Measurements from ENCODE around the gene DUSP22. TPM values are rescaled to one million over a fixed set of nuclear protein-coding genes. Genes with fewer than 3 reads are reported as not detected.

Gene DUSP22
- total RNA-seq, 1 experiment from 2014 or later: 25.0 TPM

GRCh38 chr6:287489-287860, 4.8 kb upstream of the DUSP22 start:
- no peak overlapping the region for H2BK20ac ChIP-seq (ENCODE audit: low read depth, low read length, poor library complexity, severe bottlenecking)
- no peak overlapping the region for H2BK5ac ChIP-seq (ENCODE audit: insufficient read length, low read length)
- H3K23me2 ChIP-seq (ENCODE audit: insufficient read length, low read depth, low read length, poor library complexity, severe bottlenecking): no peaks in the 10 kb centered on the region
- no peaks in the 10 kb centered on the region; a peak in 2 of 7 replicates for H3K36me3 Mint-ChIP-seq (ENCODE audit: insufficient read depth in 1 of 3, low read depth in 3 of 3)
- H3K27me3 ChIP-seq (ENCODE audit: insufficient read depth, low read length): no peaks in the 10 kb centered on the region
- H3K56ac ChIP-seq (ENCODE audit: insufficient read length, low read depth, low read length): no peak overlapping the region
- H4K8ac ChIP-seq (replicated peaks; ENCODE audit: insufficient read length, low read depth, low read length): no peak overlapping the region
- no peak for DNase-seq
- H4K91ac ChIP-seq (ENCODE audit: insufficient read length, low read depth, low read length): no peak overlapping the region
- no peak overlapping the region for H3T11ph ChIP-seq (ENCODE audit: low read length)
- H3K79me1 ChIP-seq (ENCODE audit: insufficient read depth, low read depth, low read length, poor library complexity, severe bottlenecking): no peaks in the 10 kb centered on the region
- no peaks in the 10 kb centered on the region for H4K20me1 ChIP-seq (ENCODE audit: control insufficient read depth, insufficient read depth, insufficient read length)
- H3K4me3 Mint-ChIP-seq: no peak overlapping the region
- no CpG with 5 or more reads among the region's 3 CpGs for WGBS (ENCODE audit: extremely low coverage, insufficient read length, low lambda C conversion rate)
- H2AFZ ChIP-seq (ENCODE audit: low read length): no peak overlapping the region
- peaks cover 19% of the 10 kb centered on the region for H3K27me3 Mint-ChIP-seq (ENCODE audit: low read depth)
- no peak overlapping the region for H3K27ac ChIP-seq (ENCODE audit: insufficient read length, low read depth, low read length)
- H2BK15ac ChIP-seq (ENCODE audit: low read depth, low read length): no peak overlapping the region
- peaks cover 6% of the 10 kb centered on the region in 2 experiments for H3K4me1 Mint-ChIP-seq
- H2BK120ac ChIP-seq (ENCODE audit: low read depth, low read length, poor library complexity, severe bottlenecking): no peak overlapping the region
- no peak overlapping the region for H2AK5ac ChIP-seq (ENCODE audit: insufficient read length, low read length)
- H3K4me2 ChIP-seq (ENCODE audit: insufficient read depth, insufficient read length, low read length): no peak overlapping the region
- H3K18ac ChIP-seq (ENCODE audit: insufficient read length, low read depth, low read length): no peak overlapping the region
- H4K5ac ChIP-seq (ENCODE audit: insufficient read length, low read depth, low read length): no peak overlapping the region
- H3K4ac ChIP-seq (ENCODE audit: low read depth, low read length): no peak overlapping the region
- peaks cover 29% of the 10 kb centered on the region for H3K9me3 ChIP-seq (ENCODE audit: control insufficient read depth, low read depth, low read length)
- H3K4me1 ChIP-seq (ENCODE audit: insufficient read depth, low read length): no peaks in the 10 kb centered on the region; the same call in 1 of the 2 replicates
- TF ChIP-seq, protein P1, sequence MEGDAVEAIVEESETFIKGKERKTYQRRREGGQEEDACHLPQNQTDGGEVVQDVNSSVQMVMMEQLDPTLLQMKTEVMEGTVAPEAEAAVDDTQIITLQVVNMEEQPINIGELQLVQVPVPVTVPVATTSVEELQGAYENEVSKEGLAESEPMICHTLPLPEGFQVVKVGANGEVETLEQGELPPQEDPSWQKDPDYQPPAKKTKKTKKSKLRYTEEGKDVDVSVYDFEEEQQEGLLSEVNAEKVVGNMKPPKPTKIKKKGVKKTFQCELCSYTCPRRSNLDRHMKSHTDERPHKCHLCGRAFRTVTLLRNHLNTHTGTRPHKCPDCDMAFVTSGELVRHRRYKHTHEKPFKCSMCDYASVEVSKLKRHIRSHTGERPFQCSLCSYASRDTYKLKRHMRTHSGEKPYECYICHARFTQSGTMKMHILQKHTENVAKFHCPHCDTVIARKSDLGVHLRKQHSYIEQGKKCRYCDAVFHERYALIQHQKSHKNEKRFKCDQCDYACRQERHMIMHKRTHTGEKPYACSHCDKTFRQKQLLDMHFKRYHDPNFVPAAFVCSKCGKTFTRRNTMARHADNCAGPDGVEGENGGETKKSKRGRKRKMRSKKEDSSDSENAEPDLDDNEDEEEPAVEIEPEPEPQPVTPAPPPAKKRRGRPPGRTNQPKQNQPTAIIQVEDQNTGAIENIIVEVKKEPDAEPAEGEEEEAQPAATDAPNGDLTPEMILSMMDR (conservative IDR thresholded peaks at IDR 0.05): no peak
- H3K9me3 Mint-ChIP-seq: peaks cover 45 to 60% of the 10 kb centered on the region in 2 experiments
- H3K14ac ChIP-seq (ENCODE audit: insufficient read depth, low read length): no peak overlapping the region
- H3K79me2 ChIP-seq (ENCODE audit: insufficient read depth, low read length): no peaks in the 10 kb centered on the region
- no peak overlapping the region for H3K23ac ChIP-seq (ENCODE audit: insufficient read length, low read depth, low read length)
- H3K27ac Mint-ChIP-seq: no peak overlapping the region
- H3K9ac ChIP-seq (ENCODE audit: extremely low read depth, insufficient read length, low read length): no peak overlapping the region
- no peak overlapping the region for H2BK12ac ChIP-seq (ENCODE audit: insufficient read length, low read depth, low read length)

Measured in H9 (cell line).